Liver (tissue), 9 donors: ENCODE measurements around the gene GPATCH2. TPM values are rescaled to one million over a fixed set of nuclear protein-coding genes. Genes with fewer than 3 reads are reported as not detected.
A peak's percentile ranks its signal among the peaks of the same experiment; 100 is the strongest.
"Not testable (repeated sequence)": the region's sequence is repeated elsewhere in the genome, so short reads cannot be mapped to it uniquely, and the experiment has no call there.

Experiments
- DNase-seq: peaks from one replicate; pipeline ENCODE4 v3.0.0-alpha.2; 2017; ENCODE audit warnings: low spot score
- H3K27ac ChIP-seq, 2 donors: one replicate each; pipeline ENCODE4 v1.7.0; 2013; ENCODE audit warnings: inconsistent platforms in 2 of 2, low read length in 2 of 2, control low read depth in 1 of 2, low read depth in 1 of 2, mild to moderate bottlenecking in 1 of 2
- H3K27me3 ChIP-seq, 4 donors: one replicate each; pipeline versions ENCODE4 v1.6.1 to v1.7.0; 2013; ENCODE audit warnings: low read length in 3 of 4, inconsistent platforms in 1 of 4, mild to moderate bottlenecking in 1 of 4, moderate library complexity in 1 of 4; ENCODE audit not compliant: control insufficient read depth in 4 of 4, insufficient read depth in 4 of 4
- H3K36me3 ChIP-seq, 4 donors: one replicate each; pipeline versions ENCODE4 v1.6.1 to v1.7.0; 2013; ENCODE audit warnings: low read length in 3 of 4, mild to moderate bottlenecking in 3 of 4, low read depth in 1 of 4, moderate library complexity in 1 of 4; ENCODE audit not compliant: control insufficient read depth in 4 of 4, insufficient read depth in 3 of 4
- H3K4me1 ChIP-seq, 4 donors: one replicate each; pipeline versions ENCODE4 v1.6.1 to v1.7.0; 2013; ENCODE audit warnings: low read length in 3 of 4, mild to moderate bottlenecking in 3 of 4, moderate library complexity in 1 of 4; ENCODE audit not compliant: control insufficient read depth in 4 of 4, insufficient read depth in 4 of 4
- H3K4me3 ChIP-seq, 3 donors: one replicate each; pipeline versions ENCODE4 v1.6.1 to v1.7.0; 2013; ENCODE audit warnings: low read length in 3 of 3, control low read depth in 1 of 3, low read depth in 1 of 3, mild to moderate bottlenecking in 1 of 3
- H3K9ac ChIP-seq, 2 donors: one replicate each; pipeline ENCODE4 v1.7.0; 2013; ENCODE audit warnings: low read length in 2 of 2, mild to moderate bottlenecking in 2 of 2, moderate library complexity in 2 of 2, control low read depth in 1 of 2, low read depth in 1 of 2
- H3K9me3 ChIP-seq, 4 donors: one replicate each; pipeline versions ENCODE4 v1.6.1 to v1.7.0; 2013; ENCODE audit warnings: low read length in 3 of 4; ENCODE audit not compliant: control insufficient read depth in 4 of 4
- ATF3 ChIP-seq: IDR thresholded peaks from 2 replicates; pipeline ENCODE4 v1.6.1; 2016; ENCODE audit warnings: antibody characterized with exemption
- CTCF ChIP-seq: fragments of 150-350 bp; IDR thresholded peaks from 2 replicates; pipeline ENCODE4 v1.5.1; 2017; ENCODE audit warnings: improper control_type of control experiment, low read depth, low read length; ENCODE audit not compliant: missing input control
- EGR1 ChIP-seq, 2 donors: IDR thresholded peaks; 2 replicates each; pipeline ENCODE4 v1.6.1; 2016 to 2018; ENCODE audit warnings: antibody characterized with exemption in 2 of 2, low read depth in 2 of 2
- FOXA1 ChIP-seq: IDR thresholded peaks from 2 replicates; pipeline ENCODE4 v1.6.1; 2016; ENCODE audit warnings: antibody characterized with exemption
- FOXA2 ChIP-seq: IDR thresholded peaks from 2 replicates; pipeline ENCODE4 v1.6.1; 2016; ENCODE audit warnings: antibody characterized with exemption
- GABPA ChIP-seq, 2 donors: IDR thresholded peaks in 1 of 2; conservative IDR thresholded peaks in 1 of 2; 2 replicates each; pipeline ENCODE4 v1.6.1; 2016; ENCODE audit warnings: antibody characterized with exemption in 2 of 2, mild to moderate bottlenecking in 1 of 2, moderate library complexity in 1 of 2
- HNF4A ChIP-seq, 2 donors: conservative IDR thresholded peaks; 2 replicates each; pipeline ENCODE4 v1.6.1; 2016; ENCODE audit warnings: antibody characterized with exemption in 2 of 2, mild to moderate bottlenecking in 2 of 2
- HNF4G ChIP-seq: IDR thresholded peaks from 2 replicates; pipeline ENCODE4 v1.6.1; 2016; ENCODE audit warnings: antibody characterized with exemption
- JUND ChIP-seq, 2 donors: IDR thresholded peaks; 2 replicates each; pipeline ENCODE4 v1.6.1; 2016; ENCODE audit warnings: antibody characterized with exemption in 2 of 2
- MAX ChIP-seq: IDR thresholded peaks from 2 replicates; pipeline ENCODE4 v1.6.1; 2016; ENCODE audit warnings: antibody characterized with exemption
- NR2F2 ChIP-seq: IDR thresholded peaks from 2 replicates; pipeline ENCODE4 v1.6.1; 2016; ENCODE audit warnings: antibody characterized with exemption
- REST ChIP-seq: IDR thresholded peaks from 2 replicates; pipeline ENCODE4 v1.6.1; 2016; ENCODE audit warnings: antibody characterized with exemption, mild to moderate bottlenecking
- RXRA ChIP-seq, 2 donors: IDR thresholded peaks; 2 replicates each; pipeline ENCODE4 v1.6.1; 2017 to 2018; ENCODE audit warnings: antibody characterized with exemption in 2 of 2, mild to moderate bottlenecking in 1 of 2
- SP1 ChIP-seq: IDR thresholded peaks from 2 replicates; pipeline ENCODE4 v1.6.1; 2018; ENCODE audit warnings: antibody characterized with exemption, mild to moderate bottlenecking
- TAF1 ChIP-seq: conservative IDR thresholded peaks from 2 replicates; pipeline ENCODE4 v1.6.1; 2016; ENCODE audit warnings: antibody characterized with exemption, mild to moderate bottlenecking
- YY1 ChIP-seq: IDR thresholded peaks from 2 replicates; pipeline ENCODE4 v1.6.1; 2016; ENCODE audit warnings: antibody characterized with exemption, mild to moderate bottlenecking
- ZBTB33 ChIP-seq: IDR thresholded peaks from 2 replicates; pipeline ENCODE4 v1.6.1; 2016; ENCODE audit warnings: antibody characterized with exemption
- WGBS: extraction: QIAGEN DNeasy Blood & Tissue Kit; methylation state at CpG from one replicate; pipeline ENCODE4 v1.1.7; 2013; 5-methylcytosine and 5-hydroxymethylcytosine counted together
- polyA plus RNA-seq, 2 donors: library from polyadenylated mRNA; stranded (reverse) in 1 of 2; unstranded in 1 of 2; fragments of 200-250 nt in 1 of 2; fragments of >200 nt in 1 of 2; fragmentation: Nextera tagmentation in 1 of 2; extraction: Ambion mirVana in 1 of 2; gene quantifications; one replicate each; pipeline versions ENCODE4 v1.2.1 to v1.2.3, GENCODE V29; 2013 to 2015
- total RNA-seq, 2 donors: library from RNA; depleted of rRNA; stranded (reverse); fragments of >200 nt; gene quantifications; one replicate each; pipeline ENCODE4 v1.2.3, GENCODE V29; 2014
- donor health status: healthy.
- donor health status: healthy.
- donor health status: healthy.
- donor health status: healthy.
- donor health status: healthy.

The GPATCH2 gene
- total and polyA plus RNA-seq, 4 donors = 1.6 to 11.2 (median 5.8) TPM

GRCh38 chr1:217524787-217525520 is 105.9 kb downstream of the GPATCH2 start:
- H3K36me3 ChIP-seq = peaks cover 0 to 1% (median 0%) of the 10 kb centered on the region in 4 donors
- no peak overlapping the region for H3K27ac ChIP-seq
- peak; percentile 47 for DNase-seq
- peaks cover 0 to 2% (median 0%) of the 10 kb centered on the region in 4 donors for H3K4me1 ChIP-seq
- H3K27me3 ChIP-seq = no peaks in the 10 kb centered on the region
- no peak overlapping the region for H3K9ac ChIP-seq
- no peak overlapping the region for H3K4me3 ChIP-seq
- H3K9me3 ChIP-seq = no peaks in the 10 kb centered on the region
- WGBS = 97% methylated on average over 3 of the region's 4 CpGs
- TF ChIP-seq NR2F2 (no peak), YY1 (no peak), TAF1 (no peak), FOXA1 (no peak), HNF4G (no peak), MAX (no peak), JUND (IDR thresholded peaks at IDR 0.05) (no peak), RXRA (IDR thresholded peaks at IDR 0.05) (no peak), CTCF (no peak), SP1 (no peak), EGR1 (IDR thresholded peaks at IDR 0.05; ENCODE audit: low read depth in 2 of 2) (no peak), FOXA2 (no peak), ZBTB33 (no peak), ATF3 (no peak), REST (no peak), GABPA (IDR thresholded peaks at IDR 0.05 in 1 of 2, conservative IDR thresholded peaks at IDR 0.05 in 1 of 2) (no peak), HNF4A (conservative IDR thresholded peaks at IDR 0.05) (no peak)

- not testable (repeated sequence) for H3K36me3 ChIP-seq, H3K9ac ChIP-seq, H3K27me3 ChIP-seq, H3K4me1 ChIP-seq, H3K27ac ChIP-seq, DNase-seq, H3K4me3 ChIP-seq, H3K9me3 ChIP-seq
- 96% methylated on average over 25 of the region's 28 CpGs for WGBS
Measured at GRCh38 chr1:217523921-217524320, 107.0 kb downstream of the GPATCH2 start.
